ENCODE measurements around the gene MYO1D. TPM values are rescaled to one million over a fixed set of nuclear protein-coding genes. Genes with fewer than 3 reads are reported as not detected.
A peak's percentile ranks its signal among the peaks of the same experiment; 100 is the strongest.
"Not testable (repeated sequence)": the region's sequence is repeated elsewhere in the genome, so short reads cannot be mapped to it uniquely, and the experiment has no call there.

Gene MYO1D
- 1.8 TPM for polyA plus RNA-seq (2013, experiment 1 of 2)
- 2.3 TPM for polyA plus RNA-seq (2013, experiment 2 of 2)

GRCh38 chr17:32876417-32877163 is at the start of gene MYO1D:
TSS of gene MYO1D (minus strand) at chr17:32877124. CDS start at chr17:32876872, 252 bp downstream.
- H3K18ac ChIP-seq (ENCODE audit: low read length), result peak within 1 kb of the TSS; percentile 69
- no peak within 1 kb of the TSS for H3K27ac ChIP-seq (replicated peaks; ENCODE audit: low read length)
- H3K9ac ChIP-seq (ENCODE audit: low read depth, low read length, poor library complexity), result peak within 1 kb of the TSS; percentile 75
- H3K4me3 ChIP-seq (ENCODE audit: low read length in 2 of 2), result peak within 1 kb of the TSS; percentile 62 to 98
- H3K9me3 ChIP-seq (replicated peaks in 1 of 2; ENCODE audit: control insufficient read depth in 2 of 2, insufficient read depth in 1 of 2, low read depth in 1 of 2, low read length in 2 of 2), result no peaks in the 10 kb centered on the region
- H3K79me1 ChIP-seq (ENCODE audit: low read depth, low read length), result no peaks in the 10 kb centered on the region
- no peak within 1 kb of the TSS for H2BK15ac ChIP-seq (ENCODE audit: low read length)
- peaks cover 0 to 51% (median 13%) of the 10 kb centered on the region in 3 experiments for H3K27me3 ChIP-seq (ENCODE audit: control insufficient read depth in 3 of 3, insufficient read depth in 3 of 3, low read depth in 1 of 3, low read length in 3 of 3)
- peak within 1 kb of the TSS; percentile 94 for H3K4me2 ChIP-seq (ENCODE audit: insufficient read depth, low read length, poor library complexity, severe bottlenecking)
- no peaks in the 10 kb centered on the region for H3K36me3 ChIP-seq (replicated peaks in 1 of 2; ENCODE audit: control insufficient read depth in 2 of 2, insufficient read depth in 2 of 2, low read length in 2 of 2)
- no peak within 1 kb of the TSS for H2AK5ac ChIP-seq (ENCODE audit: low read depth, low read length)
- peak within 1 kb of the TSS; percentile 98 for H3K23ac ChIP-seq (ENCODE audit: low read depth, low read length, poor library complexity)
- no peak within 1 kb of the TSS for H2BK5ac ChIP-seq (ENCODE audit: low read length)
- peaks cover 3 to 4% of the 10 kb centered on the region in 2 donors for H3K4me1 ChIP-seq (ENCODE audit: control insufficient read depth in 2 of 2, insufficient read depth in 1 of 2, low read depth in 1 of 2, low read length in 2 of 2)
- H2BK12ac ChIP-seq (ENCODE audit: low read length), result no peak within 1 kb of the TSS
- no peak within 1 kb of the TSS for H3K14ac ChIP-seq (ENCODE audit: low read length)
- WGBS, 2 donors (ENCODE audit: extremely low coverage in 2 of 2, insufficient read length in 2 of 2, insufficient replicate concordance in 1 of 2), result no CpG with 5 or more reads among the region's 101 CpGs
- H4K8ac ChIP-seq (ENCODE audit: low read depth, low read length), result no peak within 1 kb of the TSS
- H4K91ac ChIP-seq (ENCODE audit: low read depth, low read length, poor library complexity), result no peak within 1 kb of the TSS
- H3K4ac ChIP-seq (ENCODE audit: low read length), result no peak within 1 kb of the TSS
- peak within 1 kb of the TSS; percentile 100 for H2AFZ ChIP-seq (ENCODE audit: low read length)
- DNase-seq (ENCODE audit: low spot score), result peak; percentile 41
- H2BK120ac ChIP-seq (ENCODE audit: low read depth, low read length), result no peak within 1 kb of the TSS

DNA sequence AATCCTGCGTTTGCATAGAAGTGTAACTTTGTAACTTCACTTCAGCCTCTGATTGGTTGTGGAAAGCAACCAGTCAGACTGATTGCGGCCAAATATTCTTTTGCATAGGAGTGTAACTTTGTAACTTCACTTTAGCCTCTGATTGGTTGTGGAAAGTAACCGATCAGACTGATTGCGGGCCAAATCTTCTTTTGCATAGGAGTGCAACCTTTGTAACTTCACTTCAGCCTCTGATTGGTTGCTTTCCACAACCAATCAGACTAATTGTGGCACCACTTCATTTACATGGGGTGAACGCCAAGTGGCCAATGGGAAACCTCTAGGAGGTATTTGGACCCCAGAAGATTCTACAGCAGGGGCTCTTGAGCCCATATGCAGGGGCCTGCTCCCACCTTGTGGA is 49.3 kb upstream of the MYO1D start:
- no peak overlapping the region for H3K4ac ChIP-seq (ENCODE audit: low read length)
- no peak for DNase-seq (ENCODE audit: low spot score)

DNA sequence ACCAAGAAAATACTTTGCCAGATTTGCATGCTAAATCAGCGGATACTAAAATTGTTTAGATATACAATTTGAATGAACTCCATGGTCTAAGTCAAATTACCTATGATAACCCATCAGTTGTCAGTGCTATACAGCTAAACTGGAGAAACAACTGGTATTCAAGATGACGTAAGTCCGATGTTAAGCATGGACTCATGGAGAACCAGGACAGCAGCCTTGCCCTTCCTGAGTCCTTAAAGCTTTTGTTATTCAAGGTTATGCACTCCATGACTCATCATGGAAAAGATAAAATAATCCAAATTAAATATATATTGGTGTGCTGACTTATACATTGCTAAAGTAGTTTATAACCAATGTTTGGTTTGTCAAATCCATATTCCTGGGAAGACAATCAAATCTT is 47.0 kb upstream of the MYO1D start:
- no CpG with 5 or more reads among the region's 3 CpGs for WGBS, 2 donors (ENCODE audit: extremely low coverage in 2 of 2, insufficient read length in 2 of 2, insufficient replicate concordance in 1 of 2)
- not testable (repeated sequence) for H3K18ac ChIP-seq (ENCODE audit: low read length); H3K9me3 ChIP-seq (replicated peaks in 1 of 2; ENCODE audit: control insufficient read depth in 2 of 2, insufficient read depth in 1 of 2, low read depth in 1 of 2, low read length in 2 of 2); H3K23ac ChIP-seq (ENCODE audit: low read depth, low read length, poor library complexity); H2BK120ac ChIP-seq (ENCODE audit: low read depth, low read length); H2AK5ac ChIP-seq (ENCODE audit: low read depth, low read length); H3K27me3 ChIP-seq (ENCODE audit: control insufficient read depth in 3 of 3, insufficient read depth in 3 of 3, low read depth in 1 of 3, low read length in 3 of 3); H3K36me3 ChIP-seq (replicated peaks in 1 of 2; ENCODE audit: control insufficient read depth in 2 of 2, insufficient read depth in 2 of 2, low read length in 2 of 2); H2BK5ac ChIP-seq (ENCODE audit: low read length); H3K4ac ChIP-seq (ENCODE audit: low read length); H2BK15ac ChIP-seq (ENCODE audit: low read length); H3K4me2 ChIP-seq (ENCODE audit: insufficient read depth, low read length, poor library complexity, severe bottlenecking); H3K14ac ChIP-seq (ENCODE audit: low read length); H3K9ac ChIP-seq (ENCODE audit: low read depth, low read length, poor library complexity); H4K8ac ChIP-seq (ENCODE audit: low read depth, low read length); H4K91ac ChIP-seq (ENCODE audit: low read depth, low read length, poor library complexity); DNase-seq (ENCODE audit: low spot score); H2BK12ac ChIP-seq (ENCODE audit: low read length); H3K4me3 ChIP-seq (ENCODE audit: low read length in 2 of 2); H2AFZ ChIP-seq (ENCODE audit: low read length); H3K4me1 ChIP-seq (ENCODE audit: control insufficient read depth in 2 of 2, insufficient read depth in 1 of 2, low read depth in 1 of 2, low read length in 2 of 2); H3K79me1 ChIP-seq (ENCODE audit: low read depth, low read length); H3K27ac ChIP-seq (replicated peaks; ENCODE audit: low read length)

More for the DNA sequence above, 49.3 kb upstream of the MYO1D start:
- Histone ChIP-seq H3K27ac (replicated peaks; ENCODE audit: low read length) (no peak overlapping the region), H3K9me3 (replicated peaks in 1 of 2; ENCODE audit: control insufficient read depth in 2 of 2, insufficient read depth in 1 of 2, low read depth in 1 of 2, low read length in 2 of 2) (no peaks in the 10 kb centered on the region), H2AK5ac (ENCODE audit: low read depth, low read length) (no peak overlapping the region), H3K79me1 (ENCODE audit: low read depth, low read length) (no peaks in the 10 kb centered on the region), H3K18ac (ENCODE audit: low read length) (no peak overlapping the region), H3K4me2 (ENCODE audit: insufficient read depth, low read length, poor library complexity, severe bottlenecking) (no peak overlapping the region), H3K23ac (ENCODE audit: low read depth, low read length, poor library complexity) (no peak overlapping the region), H2BK5ac (ENCODE audit: low read length) (no peak overlapping the region), H4K91ac (ENCODE audit: low read depth, low read length, poor library complexity) (no peak overlapping the region), H3K36me3 (replicated peaks in 1 of 2; ENCODE audit: control insufficient read depth in 2 of 2, insufficient read depth in 2 of 2, low read length in 2 of 2) (peaks cover 1 to 14% of the 10 kb centered on the region in 2 donors), H3K27me3 (ENCODE audit: control insufficient read depth in 3 of 3, insufficient read depth in 3 of 3, low read depth in 1 of 3, low read length in 3 of 3) (no peaks in the 10 kb centered on the region), H3K14ac (ENCODE audit: low read length) (no peak overlapping the region), H4K8ac (ENCODE audit: low read depth, low read length) (no peak overlapping the region), H2AFZ (ENCODE audit: low read length) (no peak overlapping the region), H3K4me1 (ENCODE audit: control insufficient read depth in 2 of 2, insufficient read depth in 1 of 2, low read depth in 1 of 2, low read length in 2 of 2) (peaks cover 14 to 15% of the 10 kb centered on the region in 2 donors), H3K4me3 (ENCODE audit: low read length in 2 of 2) (no peak overlapping the region), H2BK15ac (ENCODE audit: low read length) (no peak overlapping the region), H2BK12ac (ENCODE audit: low read length) (no peak overlapping the region), H2BK120ac (ENCODE audit: low read depth, low read length) (no peak overlapping the region), H3K9ac (ENCODE audit: low read depth, low read length, poor library complexity) (no peak overlapping the region)
- WGBS, 2 donors (ENCODE audit: extremely low coverage in 2 of 2, insufficient read length in 2 of 2, insufficient replicate concordance in 1 of 2), result no CpG with 5 or more reads among the region's 5 CpGs

DNA sequence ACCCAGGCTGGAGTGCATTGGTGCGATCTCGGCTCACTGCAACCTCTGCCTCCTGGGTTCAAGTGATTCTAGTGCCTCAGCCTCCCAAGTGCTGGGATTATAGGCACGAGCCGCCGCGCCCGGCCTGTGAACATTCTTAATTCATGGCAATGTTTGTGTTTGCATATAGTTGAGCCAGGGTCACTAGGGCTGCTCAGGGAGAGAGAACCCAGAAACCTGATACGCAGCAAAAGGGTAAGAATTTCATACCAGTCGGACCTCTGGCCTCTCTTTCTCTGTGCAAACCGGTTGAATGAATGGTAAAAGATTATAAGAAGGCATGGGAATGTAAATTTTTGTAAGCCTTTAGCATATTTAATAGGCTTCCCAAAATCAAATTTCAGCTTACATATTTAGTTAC is 44.1 kb upstream of the MYO1D start:
- WGBS, 2 donors (ENCODE audit: extremely low coverage in 2 of 2, insufficient read length in 2 of 2, insufficient replicate concordance in 1 of 2), result no CpG with 5 or more reads among the region's 10 CpGs
- no peak overlapping the region for H3K14ac ChIP-seq (ENCODE audit: low read length)
- DNase-seq (ENCODE audit: low spot score), result no peak

More for the DNA sequence above, 44.1 kb upstream of the MYO1D start:
- Histone ChIP-seq H4K91ac (ENCODE audit: low read depth, low read length, poor library complexity) (no peak overlapping the region), H2BK15ac (ENCODE audit: low read length) (no peak overlapping the region), H3K4me2 (ENCODE audit: insufficient read depth, low read length, poor library complexity, severe bottlenecking) (no peak overlapping the region), H2BK12ac (ENCODE audit: low read length) (no peak overlapping the region), H2BK5ac (ENCODE audit: low read length) (no peak overlapping the region), H3K9me3 (replicated peaks in 1 of 2; ENCODE audit: control insufficient read depth in 2 of 2, insufficient read depth in 1 of 2, low read depth in 1 of 2, low read length in 2 of 2) (no peaks in the 10 kb centered on the region), H3K36me3 (replicated peaks in 1 of 2; ENCODE audit: control insufficient read depth in 2 of 2, insufficient read depth in 2 of 2, low read length in 2 of 2) (no peaks in the 10 kb centered on the region), H2AFZ (ENCODE audit: low read length) (no peak overlapping the region), H3K18ac (ENCODE audit: low read length) (no peak overlapping the region), H3K9ac (ENCODE audit: low read depth, low read length, poor library complexity) (no peak overlapping the region), H3K27me3 (ENCODE audit: control insufficient read depth in 3 of 3, insufficient read depth in 3 of 3, low read depth in 1 of 3, low read length in 3 of 3) (peaks cover 0 to 4% (median 0%) of the 10 kb centered on the region in 3 experiments), H2AK5ac (ENCODE audit: low read depth, low read length) (no peak overlapping the region), H3K27ac (replicated peaks; ENCODE audit: low read length) (no peak overlapping the region), H3K4ac (ENCODE audit: low read length) (no peak overlapping the region), H3K4me3 (ENCODE audit: low read length in 2 of 2) (no peak overlapping the region), H2BK120ac (ENCODE audit: low read depth, low read length) (no peak overlapping the region), H3K4me1 (ENCODE audit: control insufficient read depth in 2 of 2, insufficient read depth in 1 of 2, low read depth in 1 of 2, low read length in 2 of 2) (no peaks in the 10 kb centered on the region), H3K79me1 (ENCODE audit: low read depth, low read length) (no peaks in the 10 kb centered on the region), H4K8ac (ENCODE audit: low read depth, low read length) (no peak overlapping the region), H3K23ac (ENCODE audit: low read depth, low read length, poor library complexity) (no peak overlapping the region)
